KOPT-K1 (cell line): ENCODE data around the gene OR8B12.

Experiments used
- H3K27ac ChIP-seq: fragments of 200-600 bp; sonication (generic); 2 replicates; pipeline ENCODE4 v1.5.1; 2016; ENCODE audit warnings: antibody characterized with exemption, mild to moderate bottlenecking, low read depth, low read length; ENCODE audit not compliant: poor library complexity, severe bottlenecking
- H3K36me3 ChIP-seq: fragments of 200-600 bp; sonication (generic); 2 replicates; pipeline ENCODE4 v1.5.1; 2017; ENCODE audit warnings: antibody characterized with exemption, mild to moderate bottlenecking, low read length, moderate library complexity; ENCODE audit not compliant: insufficient read depth
- H3K9me3 ChIP-seq: fragments of 200-600 bp; sonication (generic); 2 replicates; pipeline ENCODE4 v1.5.1; 2017; ENCODE audit warnings: antibody characterized with exemption, low read length, mild to moderate bottlenecking; ENCODE audit not compliant: insufficient read depth, poor library complexity, severe bottlenecking

Gene OR8B12

GRCh38 chr11:124493016-124493655, 50.3 kb downstream of the OR8B12 start:
- Histone ChIP-seq H3K36me3 (no peaks in the 10 kb centered on the region), H3K9me3 (no peaks in the 10 kb centered on the region), H3K27ac (no peak overlapping the region)
